HG02798 (cell line): ENCODE measurements around the gene CCDC86.
"Not testable (repeated sequence)": the region's sequence is repeated elsewhere in the genome, so short reads cannot be mapped to it uniquely, and the experiment has no call there.

Source experiments
- ATAC-seq: cut with Tn5 transposase; IDR thresholded peaks from one replicate; pipeline ENCODE4 v1.9.1; 2021; ENCODE audit warnings: mild to moderate bottlenecking; ENCODE audit not compliant: unreplicated experiment, poor library complexity

Gene CCDC86, protein sequence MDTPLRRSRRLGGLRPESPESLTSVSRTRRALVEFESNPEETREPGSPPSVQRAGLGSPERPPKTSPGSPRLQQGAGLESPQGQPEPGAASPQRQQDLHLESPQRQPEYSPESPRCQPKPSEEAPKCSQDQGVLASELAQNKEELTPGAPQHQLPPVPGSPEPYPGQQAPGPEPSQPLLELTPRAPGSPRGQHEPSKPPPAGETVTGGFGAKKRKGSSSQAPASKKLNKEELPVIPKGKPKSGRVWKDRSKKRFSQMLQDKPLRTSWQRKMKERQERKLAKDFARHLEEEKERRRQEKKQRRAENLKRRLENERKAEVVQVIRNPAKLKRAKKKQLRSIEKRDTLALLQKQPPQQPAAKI

GRCh38 chr11:60841797-60842667, at the start of gene CCDC86:
Gene CCDC86 (plus strand): TSS chr11:60842113. CDS start chr11:60842125, 12 bp downstream.
- peak; percentile 89 for ATAC-seq

GRCh38 chr11:60792521-60792920, 49.4 kb upstream of the CCDC86 start:
- ATAC-seq, result no peak

DNA sequence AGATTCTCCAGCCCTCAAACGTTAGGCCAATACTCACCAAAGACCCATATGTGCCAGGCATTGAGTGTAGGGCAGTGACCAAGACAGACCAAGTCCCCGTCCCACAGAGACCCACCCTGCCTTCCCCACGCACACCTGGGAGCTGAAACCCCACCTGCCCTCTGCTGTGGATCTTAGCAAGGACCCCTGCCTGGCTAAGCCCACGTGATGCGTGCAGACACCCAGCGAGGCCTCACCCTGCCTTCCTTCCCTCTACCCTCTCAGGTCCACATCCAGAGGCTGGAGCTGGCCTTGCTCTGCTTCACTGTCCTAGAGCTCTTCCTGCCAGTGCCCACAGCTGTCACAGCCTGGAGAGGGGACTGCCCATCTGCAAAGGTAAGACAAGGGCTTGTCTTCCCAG, 46.6 kb upstream of the CCDC86 start:
- ATAC-seq, result no peak

GRCh38 chr11:60797846-60798630, 43.9 kb upstream of the CCDC86 start:
- ATAC-seq, result no peak

DNA sequence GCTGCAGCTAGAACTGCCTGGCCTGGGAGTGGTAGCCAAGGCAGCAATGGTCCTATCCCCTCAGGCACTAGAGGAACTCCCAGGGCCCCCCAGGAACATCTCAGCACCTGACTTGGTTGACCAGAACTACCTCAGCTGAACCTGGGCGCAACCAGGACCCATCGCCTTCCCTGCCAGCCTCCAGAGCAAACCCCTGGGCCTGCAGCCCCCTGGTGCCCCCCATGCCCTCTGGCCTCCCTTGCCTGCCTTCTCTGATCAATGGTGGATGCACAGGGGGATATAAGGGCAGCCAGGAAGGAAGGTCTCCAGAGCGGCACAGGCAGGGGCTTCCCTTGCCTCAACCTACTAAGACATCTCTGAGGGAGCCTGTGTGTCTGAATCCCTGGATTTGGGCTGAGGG, 43.3 kb upstream of the CCDC86 start:
- ATAC-seq, result no peak

DNA sequence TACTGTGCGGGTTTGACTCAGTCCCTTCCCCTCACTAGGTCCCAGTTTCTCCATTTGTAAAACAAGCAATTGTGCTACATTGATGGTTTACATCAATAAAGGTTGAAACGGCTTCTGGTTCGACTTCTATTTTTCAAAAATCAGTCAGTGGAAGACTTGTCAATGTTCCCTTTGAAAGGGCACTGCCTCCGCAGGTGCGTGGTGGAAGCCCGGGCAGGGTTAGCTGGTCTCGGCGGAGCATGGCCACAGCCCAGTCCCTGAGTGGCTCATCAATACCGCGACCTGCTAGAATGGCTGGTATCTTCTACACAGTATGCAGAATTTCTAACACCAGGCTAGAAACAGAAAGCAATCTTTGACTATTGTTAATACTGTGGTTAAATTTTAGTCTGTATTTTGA, 40.7 kb upstream of the CCDC86 start:
- no peak for ATAC-seq

- no peak for ATAC-seq
These were observed 38.5 kb upstream of the CCDC86 start for GRCh38 chr11:60803273-60803936.

GRCh38 chr11:60809249-60809648, 32.7 kb upstream of the CCDC86 start:
- no peak for ATAC-seq

DNA sequence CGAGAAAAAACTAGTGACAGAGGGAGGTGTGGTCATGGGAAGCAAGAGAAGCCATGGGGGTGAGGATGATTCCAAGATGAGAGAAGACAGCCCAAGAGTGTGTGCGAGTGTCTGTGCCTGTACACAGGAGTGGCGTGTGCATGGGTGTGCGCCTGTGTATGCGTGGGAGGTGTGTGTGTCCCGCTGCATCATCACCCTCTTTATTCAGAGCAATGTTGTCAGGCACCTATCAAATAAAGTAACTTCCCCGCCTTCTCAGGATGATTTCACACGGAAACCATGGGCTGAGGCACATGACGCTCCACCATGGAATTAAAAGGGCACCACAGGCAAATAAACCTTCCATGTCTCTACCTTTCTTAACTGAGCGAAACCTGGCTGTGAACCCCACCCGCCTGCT, 32.2 kb upstream of the CCDC86 start:
- no peak for ATAC-seq

DNA sequence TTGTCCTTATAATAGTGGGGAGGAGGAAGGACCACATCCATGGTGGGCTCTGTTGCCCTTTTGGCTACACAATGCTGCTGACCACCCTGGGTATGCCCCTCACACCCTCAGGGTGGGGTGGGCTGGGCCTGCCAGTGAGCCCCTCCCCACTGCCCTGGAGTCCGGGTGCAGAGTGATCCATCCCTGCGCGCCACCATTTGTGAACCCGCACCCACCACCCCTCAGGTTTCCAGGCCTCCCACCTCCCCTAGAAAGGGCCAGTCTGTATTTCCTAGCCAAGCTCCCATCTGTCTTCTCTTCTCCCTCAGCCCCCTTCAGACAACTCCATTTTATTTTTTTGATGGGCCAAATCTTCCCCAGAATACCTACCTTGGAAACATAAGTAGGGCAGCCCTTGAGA, 31.8 kb upstream of the CCDC86 start:
- ATAC-seq, result no peak

GRCh38 chr11:60810569-60810968, 31.3 kb upstream of the CCDC86 start:
- no peak for ATAC-seq

GRCh38 chr11:60813324-60813723, 28.6 kb upstream of the CCDC86 start:
- ATAC-seq, result no peak

- ATAC-seq, result no peak
These were observed 27.8 kb upstream of the CCDC86 start for GRCh38 chr11:60814112-60814511.

DNA sequence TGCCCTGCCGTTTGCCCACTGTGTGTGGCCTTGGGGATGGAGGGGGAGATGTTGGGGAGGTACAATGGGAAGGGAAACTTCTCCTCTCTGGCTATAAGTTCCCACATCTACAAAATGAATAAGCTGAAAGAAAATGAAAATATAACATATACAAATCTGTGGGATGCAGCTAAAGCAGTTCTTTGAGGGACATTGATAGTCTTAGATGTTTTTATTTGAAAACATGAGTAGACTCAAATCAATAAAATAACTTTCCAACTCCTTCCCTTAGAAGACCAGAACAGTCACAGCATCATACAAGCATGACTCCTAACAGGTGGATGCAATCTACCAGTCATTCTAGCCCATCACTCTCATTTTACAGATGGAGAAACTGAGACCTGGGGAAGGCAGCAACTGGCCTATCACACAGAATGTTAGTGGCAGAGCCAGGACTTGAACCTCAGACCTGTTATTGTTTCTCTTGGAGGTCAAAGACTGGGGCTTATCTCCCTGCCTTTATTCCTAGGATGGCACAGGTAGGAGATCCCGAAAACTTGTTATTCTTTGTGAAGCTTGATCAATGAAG, 25.2 kb upstream of the CCDC86 start:
- ATAC-seq, result no peak

DNA sequence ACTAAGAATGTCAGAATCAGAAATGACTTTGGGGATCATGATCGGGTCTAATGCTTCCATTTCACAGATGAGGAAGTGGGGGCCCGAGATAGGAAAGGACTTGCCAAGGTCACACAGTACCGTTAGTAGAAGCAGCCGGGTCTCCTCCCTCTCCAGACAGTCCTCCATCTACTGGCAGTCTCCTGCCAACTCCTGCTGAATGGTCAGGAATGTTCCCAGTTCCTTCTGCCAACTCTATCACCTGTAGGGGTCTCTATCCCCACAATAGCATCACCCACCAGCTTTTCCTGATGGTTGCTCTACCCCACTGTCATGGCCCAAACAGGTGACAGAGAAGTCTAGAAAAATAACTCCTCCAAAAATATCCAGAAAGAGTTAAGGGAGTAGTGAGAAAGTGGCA, 23.9 kb upstream of the CCDC86 start:
- ATAC-seq, result no peak

DNA sequence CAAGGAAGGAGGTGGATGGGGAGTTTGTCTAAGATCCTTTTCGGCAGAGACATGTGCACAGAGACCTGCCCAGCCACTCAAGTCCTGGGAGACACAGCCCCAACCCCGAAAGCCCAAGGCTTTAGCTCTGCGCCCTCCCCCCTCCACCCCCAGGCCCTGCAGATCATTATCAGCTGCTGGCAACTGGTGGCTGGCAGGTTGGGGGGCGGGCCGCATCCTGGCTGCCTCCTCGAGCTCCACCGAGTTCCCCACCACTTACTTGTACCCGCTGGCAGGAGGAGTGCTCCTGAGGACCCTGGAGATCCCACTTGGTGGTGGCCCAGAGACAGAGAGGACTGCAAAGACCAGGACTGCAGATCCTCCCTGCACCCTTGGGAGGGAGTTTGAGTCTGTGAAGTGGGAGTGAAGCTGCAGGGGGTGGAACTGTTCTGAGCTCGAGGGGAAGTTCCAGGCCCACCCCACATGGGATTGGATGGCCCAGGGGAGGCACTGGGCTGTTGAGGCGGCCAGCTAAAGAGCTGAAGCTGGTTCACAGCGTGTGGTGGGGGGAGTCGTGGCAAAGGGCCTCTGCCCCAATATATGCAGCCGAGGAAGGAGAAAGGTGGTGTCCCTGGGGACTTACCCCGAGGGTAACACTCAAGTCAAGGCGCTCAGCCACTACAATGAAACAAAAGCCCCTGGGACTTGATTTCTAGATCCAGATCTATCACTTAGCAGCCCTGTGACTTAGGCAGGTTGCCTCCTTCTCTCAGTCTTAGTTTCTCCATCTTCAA, 19.9 kb upstream of the CCDC86 start:
- no peak for ATAC-seq

DNA sequence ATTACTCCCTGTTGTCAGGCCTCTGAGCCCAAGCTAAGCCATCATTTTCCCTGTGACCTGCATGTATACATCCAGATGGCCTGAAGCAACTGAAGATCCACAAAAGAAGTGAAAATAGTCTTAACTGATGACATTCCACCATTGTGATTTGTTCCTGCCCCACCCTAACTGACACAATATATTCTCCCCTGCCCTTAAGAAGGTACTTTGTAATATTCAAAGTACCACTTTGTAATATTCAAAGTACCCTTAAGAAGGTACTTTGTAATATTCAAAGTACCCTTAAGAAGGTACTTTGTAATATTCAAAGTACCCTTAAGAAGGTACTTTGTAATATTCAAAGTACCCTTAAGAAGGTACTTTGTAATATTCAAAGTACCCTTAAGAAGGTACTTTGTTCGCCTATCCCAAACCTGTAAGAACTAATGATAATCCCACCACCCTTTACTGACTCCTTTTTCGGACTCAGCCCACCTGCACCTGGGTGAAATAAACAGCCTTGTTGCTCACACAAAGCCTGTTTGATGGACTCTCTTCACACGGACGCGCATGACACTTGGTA, 18.1 kb upstream of the CCDC86 start:
- ATAC-seq, result not testable (repeated sequence)

GRCh38 chr11:60825118-60825517, 16.8 kb upstream of the CCDC86 start:
- ATAC-seq, result no peak

DNA sequence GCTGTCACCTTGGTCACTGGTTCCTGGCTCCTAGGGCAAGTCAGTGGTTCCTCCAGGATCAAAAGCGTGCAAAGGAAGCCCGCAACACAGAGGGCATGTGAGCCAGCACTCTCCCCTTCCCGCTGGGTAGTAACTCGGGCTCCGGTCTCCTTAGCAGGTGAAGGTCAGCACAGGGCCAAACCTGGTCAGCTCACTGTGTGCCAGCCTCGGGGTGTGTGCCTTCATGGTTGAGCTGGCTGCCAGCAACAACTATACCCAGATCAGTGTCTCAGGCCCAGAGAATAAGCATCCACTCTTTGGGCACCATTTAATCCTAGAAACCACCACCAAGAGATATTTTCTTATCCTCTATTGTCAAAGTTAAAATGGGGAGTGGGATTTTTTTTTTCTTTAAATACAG, 16.1 kb upstream of the CCDC86 start:
- no peak for ATAC-seq
